Measurements from ENCODE around the gene C1RL.
A peak's percentile ranks its signal among the peaks of the same experiment; 100 is the strongest.

- TF ChIP-seq CTCF (conservative IDR thresholded peaks at IDR 0.05; ENCODE audit: low read depth, low read length) (peak; percentile 34), EZH2 (IDR thresholded peaks at IDR 0.05; ENCODE audit: low read length, unreplicated experiment) (no peak)
These were observed 30.9 kb downstream of the C1RL start for GRCh38 chr12:7078163-7078562.

Measured in PC-3 (cell line).